Activated naive CD4-positive, alpha-beta T cell treated with anti-CD3 and anti-CD28 coated beads, Interleukin-2, amount 50 U/mL, for 72 hours (primary cell): ENCODE results near the gene RASGRF2. TPM values are rescaled to one million over a fixed set of nuclear protein-coding genes. Genes with fewer than 3 reads are reported as not detected.
A peak's percentile ranks its signal among the peaks of the same experiment; 100 is the strongest.

Source experiments
- ATAC-seq, 2 donors: fragments of 150-1000 bp; cut with Tn5 transposase; 2 replicates each; pipeline ENCODE4 v1.10.0; 2021; ENCODE audit warnings: mild to moderate bottlenecking in 2 of 2, moderate library complexity in 2 of 2
- DNase-seq, 2 donors: peaks; one replicate each; pipeline ENCODE4 v3.0.0; 2021 to 2022; ENCODE audit warnings: low spot score in 2 of 2
- H3K27ac Mint-ChIP-seq, 2 donors: one replicate each; pipeline ENCODE4 v1.8.0; 2022; ENCODE audit warnings: mild to moderate bottlenecking in 2 of 2, mixed read lengths in 2 of 2
- H3K36me3 Mint-ChIP-seq, 2 donors: one replicate each; pipeline ENCODE4 v1.8.0; 2022; ENCODE audit warnings: mixed read lengths in 2 of 2
- H3K9me3 Mint-ChIP-seq, 2 donors: one replicate each; pipeline ENCODE4 v1.8.0; 2022; ENCODE audit warnings: mixed read lengths in 2 of 2
- total RNA-seq, 2 donors: library from RNA; stranded (reverse); gene quantifications; one replicate each; pipeline ENCODE4 v1.2.3, GENCODE V29; 2022

Gene RASGRF2
- total RNA-seq, 2 donors from 2014 or later: 13.4 to 14.5 TPM

GRCh38 chr5:81066102-81066501 is 105.9 kb downstream of the RASGRF2 start:
- Mint-ChIP-seq H3K36me3 (peaks cover 15 to 25% of the 10 kb centered on the region in 2 donors), H3K9me3 (peaks cover 5 to 21% of the 10 kb centered on the region in 2 donors), H3K27ac (no peak overlapping the region)

GRCh38 chr5:81067406-81067805 is 107.2 kb downstream of the RASGRF2 start:
- Mint-ChIP-seq H3K27ac (no peak overlapping the region), H3K36me3 (peaks cover 15 to 25% of the 10 kb centered on the region in 2 donors), H3K9me3 (peaks cover 5 to 21% of the 10 kb centered on the region in 2 donors)
- DNase-seq (no peak), ATAC-seq (no peak)

More at GRCh38 chr5:81066102-81066501, 105.9 kb downstream of the RASGRF2 start:
- DNase-seq (no peak), ATAC-seq (no peak)

GRCh38 chr5:81068063-81068462 is 107.9 kb downstream of the RASGRF2 start:
- H3K9me3 Mint-ChIP-seq: peaks cover 5 to 16% of the 10 kb centered on the region in 2 donors
- H3K27ac Mint-ChIP-seq: no peak overlapping the region
- DNase-seq: no peak
- H3K36me3 Mint-ChIP-seq: peaks cover 15 to 25% of the 10 kb centered on the region in 2 donors
- no peak for ATAC-seq

DNA sequence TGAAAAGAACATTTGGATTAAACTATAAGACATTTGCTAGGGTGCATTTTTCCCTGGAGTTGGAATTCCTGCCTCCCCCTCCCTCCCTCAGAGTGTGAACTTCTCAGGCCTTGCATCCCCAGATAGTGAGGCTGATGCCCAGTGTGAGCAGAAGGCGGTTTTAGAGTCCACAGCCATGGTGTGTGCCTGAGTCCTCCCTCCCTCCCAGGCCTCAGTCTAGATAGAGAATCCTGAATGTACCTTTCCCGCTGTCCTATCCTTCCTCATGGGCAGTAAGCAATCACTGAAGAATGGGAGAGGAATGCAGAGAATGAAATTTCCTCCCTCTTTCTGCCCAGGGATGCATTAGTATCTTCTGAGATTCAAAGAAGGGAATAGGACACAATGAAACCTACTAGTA is 108.5 kb downstream of the RASGRF2 start:
- H3K9me3 Mint-ChIP-seq: peaks cover 5 to 15% of the 10 kb centered on the region in 2 donors
- no peak for ATAC-seq
- H3K27ac Mint-ChIP-seq: no peak overlapping the region
- H3K36me3 Mint-ChIP-seq: peaks cover 15 to 23% of the 10 kb centered on the region in 2 donors
- no peak for DNase-seq

DNA sequence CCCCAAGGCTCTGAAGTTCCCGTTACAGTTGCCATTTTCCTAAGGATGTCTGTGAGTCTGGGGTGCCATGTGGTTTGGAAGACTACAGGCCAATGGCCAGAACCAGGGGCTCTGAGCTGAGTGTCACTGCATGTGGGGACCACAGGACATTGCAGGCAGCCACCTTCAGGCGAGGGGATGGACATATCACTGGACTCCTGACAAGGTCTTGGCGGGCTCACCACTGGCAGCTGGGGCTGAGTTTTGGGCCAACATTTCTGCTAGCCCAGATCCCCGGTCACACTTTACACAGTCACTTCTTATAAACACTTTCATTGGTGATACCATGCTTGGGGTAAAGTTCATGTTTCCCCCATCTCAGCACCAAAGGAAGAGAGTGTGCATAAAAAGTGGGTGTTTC is 109.8 kb downstream of the RASGRF2 start:
- Mint-ChIP-seq H3K27ac (no peak overlapping the region), H3K36me3 (peaks cover 12 to 14% of the 10 kb centered on the region in 2 donors), H3K9me3 (peaks cover 0 to 4% of the 10 kb centered on the region in 2 donors)
- ATAC-seq (no peak), DNase-seq (no peak)

GRCh38 chr5:81070571-81071255 is 110.5 kb downstream of the RASGRF2 start:
- no peak for DNase-seq
- peaks cover 0 to 4% of the 10 kb centered on the region in 2 donors for H3K9me3 Mint-ChIP-seq
- H3K27ac Mint-ChIP-seq: no peak overlapping the region
- ATAC-seq: no peak
- peaks cover 12 to 14% of the 10 kb centered on the region in 2 donors for H3K36me3 Mint-ChIP-seq

DNA sequence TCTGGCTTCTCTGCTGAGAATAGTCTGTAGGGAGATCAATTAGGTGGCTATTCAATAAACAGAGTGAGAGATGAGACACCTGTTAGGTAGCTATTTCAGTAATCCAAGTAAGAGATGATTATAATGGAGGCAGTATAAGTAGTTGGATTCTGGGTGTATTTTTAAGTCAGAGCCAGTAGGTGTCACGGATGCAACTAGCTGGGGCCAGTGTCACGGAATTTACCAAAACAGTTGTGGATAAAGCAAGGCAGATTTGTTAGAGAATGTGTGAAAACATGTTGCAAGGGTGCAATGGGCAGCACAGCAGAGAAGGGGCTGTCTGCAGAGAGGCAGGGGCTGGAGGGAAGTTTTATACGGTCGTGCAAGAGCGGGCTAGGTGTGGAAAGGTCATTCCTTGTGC is 114.9 kb downstream of the RASGRF2 start:
- no peaks in the 10 kb centered on the region for H3K9me3 Mint-ChIP-seq
- ATAC-seq: no peak
- peaks cover 0 to 9% of the 10 kb centered on the region in 2 donors for H3K36me3 Mint-ChIP-seq
- no peak for DNase-seq
- no peak overlapping the region for H3K27ac Mint-ChIP-seq

DNA sequence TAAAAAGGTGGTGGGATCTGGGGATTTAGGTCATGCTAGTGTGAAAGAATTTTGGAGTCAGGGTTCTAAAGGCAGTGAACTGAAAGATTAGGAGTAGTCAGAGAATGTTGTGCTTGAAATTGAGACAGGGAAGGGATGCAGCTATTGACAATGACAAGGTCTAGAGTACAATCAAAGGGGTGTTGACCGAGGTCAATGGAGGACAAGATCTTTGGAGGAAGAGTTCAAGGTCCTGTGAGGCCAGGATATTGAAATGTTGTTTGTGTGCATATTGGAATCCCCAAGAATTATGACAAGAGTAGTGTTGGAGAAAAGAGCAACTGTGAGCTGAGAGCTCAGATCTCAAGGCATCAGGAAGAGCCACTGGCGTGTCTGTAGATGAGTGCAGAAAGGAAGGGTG is 116.9 kb downstream of the RASGRF2 start:
- Mint-ChIP-seq H3K27ac (no peak overlapping the region), H3K36me3 (peaks cover 0 to 9% of the 10 kb centered on the region in 2 donors), H3K9me3 (no peaks in the 10 kb centered on the region)
- ATAC-seq (no peak), DNase-seq (no peak)

- H3K36me3 Mint-ChIP-seq: peaks cover 0 to 6% of the 10 kb centered on the region in 2 donors
- ATAC-seq (no peak), DNase-seq (no peak)
- H3K9me3 Mint-ChIP-seq: no peaks in the 10 kb centered on the region
- H3K27ac Mint-ChIP-seq: no peak overlapping the region
Measured at GRCh38 chr5:81078930-81079329, 118.8 kb downstream of the RASGRF2 start.

- Mint-ChIP-seq H3K9me3 (no peaks in the 10 kb centered on the region), H3K27ac (no peak overlapping the region), H3K36me3 (peaks cover 0 to 4% of the 10 kb centered on the region in 2 donors)
- no peak for DNase-seq
- no peak for ATAC-seq
Measured at GRCh38 chr5:81080809-81081460, 120.8 kb downstream of the RASGRF2 start.

GRCh38 chr5:81081461-81081835 is 121.3 kb downstream of the RASGRF2 start:
- DNase-seq (no peak), ATAC-seq (no peak)
- Mint-ChIP-seq H3K9me3 (no peaks in the 10 kb centered on the region), H3K36me3 (peaks cover 0 to 4% of the 10 kb centered on the region in 2 donors), H3K27ac (no peak overlapping the region)

DNA sequence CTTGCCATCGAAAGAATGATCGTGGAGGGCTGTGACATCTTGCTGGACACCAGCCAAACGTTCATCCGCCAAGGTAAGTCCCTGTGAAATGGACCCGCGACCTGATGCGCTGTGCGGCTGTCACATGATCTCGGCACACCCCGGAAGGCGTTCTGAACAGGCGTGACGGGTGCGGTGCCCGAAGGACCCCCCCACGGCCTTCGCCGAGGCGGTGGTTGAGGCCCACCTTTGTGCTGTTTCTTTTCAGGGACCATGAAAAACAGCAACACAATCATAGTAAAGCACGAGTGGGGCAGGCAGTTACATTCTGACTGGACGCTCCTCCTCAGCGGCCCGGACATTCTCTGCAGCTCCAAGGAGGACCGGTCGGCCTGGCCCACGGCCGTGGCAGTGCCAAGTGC is 126.7 kb downstream of the RASGRF2 start:
- H3K36me3 Mint-ChIP-seq: peaks cover 0 to 9% of the 10 kb centered on the region in 2 donors
- ATAC-seq: no peak
- no peak overlapping the region for H3K27ac Mint-ChIP-seq
- DNase-seq: no peak
- no peaks in the 10 kb centered on the region for H3K9me3 Mint-ChIP-seq

GRCh38 chr5:81091199-81091598 is 131.0 kb downstream of the RASGRF2 start:
- ATAC-seq (no peak), DNase-seq (no peak)
- H3K36me3 Mint-ChIP-seq: peaks cover 0 to 9% of the 10 kb centered on the region in 2 donors
- no peaks in the 10 kb centered on the region for H3K9me3 Mint-ChIP-seq
- no peak overlapping the region for H3K27ac Mint-ChIP-seq

- H3K27ac Mint-ChIP-seq: no peak overlapping the region
- H3K36me3 Mint-ChIP-seq: no peaks in the 10 kb centered on the region
- ATAC-seq: no peak
- no peaks in the 10 kb centered on the region for H3K9me3 Mint-ChIP-seq
- DNase-seq: no peak
Measured at GRCh38 chr5:81093536-81094196, 133.5 kb downstream of the RASGRF2 start.

GRCh38 chr5:81095835-81096234 is 135.7 kb downstream of the RASGRF2 start:
- H3K36me3 Mint-ChIP-seq: no peaks in the 10 kb centered on the region
- no peak for ATAC-seq
- no peak for DNase-seq
- H3K27ac Mint-ChIP-seq: no peak overlapping the region
- no peaks in the 10 kb centered on the region for H3K9me3 Mint-ChIP-seq

- no peak for DNase-seq
- Mint-ChIP-seq H3K36me3 (no peaks in the 10 kb centered on the region), H3K9me3 (no peaks in the 10 kb centered on the region), H3K27ac (no peak overlapping the region)
- ATAC-seq: no peak
Measured at GRCh38 chr5:81097713-81098112, 137.6 kb downstream of the RASGRF2 start.

- DNase-seq (no peak), ATAC-seq (peak in 1 of 2 donors; percentile 77)
- Mint-ChIP-seq H3K27ac (peak overlapping the region in 1 of 2 donors; percentile 51), H3K9me3 (no peaks in the 10 kb centered on the region), H3K36me3 (no peaks in the 10 kb centered on the region)
Measured at GRCh38 chr5:81105261-81105877, 145.2 kb downstream of the RASGRF2 start.
